SK-N-SH (cell line): ENCODE measurements around the gene HLA-DRB1. TPM values are rescaled to one million over a fixed set of nuclear protein-coding genes. Genes with fewer than 3 reads are reported as not detected.

Experiments used
- CTCF ChIA-PET: fragments of 300-600, 350-600 bp; formaldehyde crosslinking; extraction: SDS; loops from one replicate; lab custom pipeline; 2021; lab: Yijun Ruan, JAX
- POLR2A ChIA-PET: fragments of 350-600 bp; sonication (Branson Sonifier 250); formaldehyde crosslinking; extraction: SDS; loops from one replicate; lab custom pipeline; 2020; ENCODE audit warnings: antibody characterized with exemption, inconsistent platforms; lab: Yijun Ruan, JAX
- DNase-seq: peaks from one replicate; pipeline ENCODE4 v3.0.0; 2012
- H2AFZ ChIP-seq: fragments of 200-600 bp; sonication (generic); 2 replicates; pipeline ENCODE4 v1.8.1; 2016; ENCODE audit warnings: antibody characterized with exemption, mild to moderate bottlenecking, low read depth
- H3F3A ChIP-seq: fragments of 200-600 bp; sonication (generic); replicated peaks from 2 replicates; pipeline ENCODE3; 2016; ENCODE audit warnings: antibody characterized with exemption, mild to moderate bottlenecking; ENCODE audit not compliant: insufficient read depth
- H3K27ac ChIP-seq, 2 experiments: fragments of 200-500 bp in 1 of 2; fragments of 200-600 bp in 1 of 2; sonication (Bioruptor generic) in 1 of 2; sonication (generic), shearing (Covaris generic) in 1 of 2; 2 replicates each; pipeline versions ENCODE4 v1.5.1 to v1.6.1; 2014 to 2016; ENCODE audit warnings: low read depth in 2 of 2, inconsistent platforms in 1 of 2, low read length in 1 of 2, mild to moderate bottlenecking in 1 of 2, mixed read lengths in 1 of 2
- H3K27me3 ChIP-seq: fragments of 200-600 bp; sonication (generic), shearing (Covaris generic); 2 replicates; pipeline ENCODE4 v1.6.1; 2016; ENCODE audit warnings: mixed run types; ENCODE audit not compliant: insufficient read depth
- H3K36me3 ChIP-seq, 2 experiments: fragments of 200-500 bp in 1 of 2; fragments of 200-600 bp in 1 of 2; sonication (Bioruptor generic) in 1 of 2; sonication (generic) in 1 of 2; replicated peaks in 1 of 2; 2 replicates each; pipeline versions ENCODE3 to v1.5.1; 2014 to 2016; ENCODE audit warnings: low read length in 1 of 2, mild to moderate bottlenecking in 1 of 2; ENCODE audit not compliant: insufficient read depth in 2 of 2, control insufficient read depth in 1 of 2
- H3K4me1 ChIP-seq, 2 experiments: fragments of 200-500 bp in 1 of 2; fragments of 200-600 bp in 1 of 2; sonication (Bioruptor generic) in 1 of 2; sonication (generic), shearing (Covaris generic) in 1 of 2; 2 replicates each; pipeline versions ENCODE4 v1.5.1 to v1.6.1; 2014 to 2016; ENCODE audit warnings: low read depth in 1 of 2, low read length in 1 of 2, mixed run types in 1 of 2; ENCODE audit not compliant: insufficient read depth in 2 of 2, control insufficient read depth in 1 of 2
- H3K4me2 ChIP-seq: fragments of 200-600 bp; sonication (generic), shearing (Covaris generic); 2 replicates; pipeline ENCODE4 v1.6.1; 2017; ENCODE audit warnings: mixed run types
- H3K4me3 ChIP-seq, 2 experiments: fragments of 200-500 bp in 1 of 2; fragments of 200-600 bp in 1 of 2; sonication (Bioruptor generic) in 1 of 2; sonication (generic), shearing (Covaris generic) in 1 of 2; 2 replicates each; pipeline versions ENCODE4 v1.5.1 to v1.8.1; 2014 to 2016; ENCODE audit warnings: low read depth in 2 of 2, inconsistent platforms in 1 of 2, low read length in 1 of 2, mild to moderate bottlenecking in 1 of 2, mixed read lengths in 1 of 2, moderate library complexity in 1 of 2
- H3K79me2 ChIP-seq: fragments of 200-600 bp; sonication (generic); 2 replicates; pipeline ENCODE4 v1.8.1; 2017; ENCODE audit warnings: mild to moderate bottlenecking; ENCODE audit not compliant: insufficient read depth
- H3K9ac ChIP-seq: fragments of 200-600 bp; sonication (generic); 2 replicates; pipeline ENCODE4 v1.6.1; 2017; ENCODE audit warnings: mixed run types
- H3K9me2 ChIP-seq: fragments of 200-600 bp; sonication (generic); 2 replicates; pipeline ENCODE4 v1.6.1; 2017; ENCODE audit warnings: mixed run types
- H3K9me3 ChIP-seq: fragments of 200-600 bp; sonication (generic); 2 replicates; pipeline ENCODE4 v1.6.1; 2017; ENCODE audit warnings: mixed run types, mild to moderate bottlenecking, moderate library complexity
- H4K20me1 ChIP-seq: fragments of 200-600 bp; sonication (generic); 2 replicates; pipeline ENCODE4 v1.6.1; 2017; ENCODE audit warnings: mild to moderate bottlenecking, mixed run types; ENCODE audit not compliant: insufficient read depth
- EZH2phosphoT487 ChIP-seq: fragments of 200-600 bp; sonication (generic); IDR thresholded peaks from 2 replicates; pipeline ENCODE4 v1.6.1; 2017; ENCODE audit warnings: low read depth, mixed run types, mild to moderate bottlenecking, antibody characterized with exemption, moderate library complexity, borderline replicate concordance
- FOXJ3 ChIP-seq: sonication (generic); formaldehyde crosslinking; IDR thresholded peaks from 2 replicates; pipeline ENCODE4 v1.5.1; 2020; ENCODE audit warnings: mild to moderate bottlenecking, missing genetic modification reagents
- FOXM1 ChIP-seq: IDR thresholded peaks from 2 replicates; pipeline ENCODE4 v1.4.0; 2012; ENCODE audit warnings: low read depth, mild to moderate bottlenecking
- MXI1 ChIP-seq: IDR thresholded peaks from 2 replicates; pipeline ENCODE4 v1.6.1; 2012; ENCODE audit warnings: mild to moderate bottlenecking, low read depth, low read length, improper control_type of control experiment
- NFIC ChIP-seq: IDR thresholded peaks from 2 replicates; pipeline ENCODE4 v1.4.0; 2012; ENCODE audit warnings: borderline replicate concordance
- RCOR1 ChIP-seq: fragments of 150-350 bp; IDR thresholded peaks from 2 replicates; pipeline ENCODE4 v1.6.1; 2017; ENCODE audit warnings: antibody characterized with exemption, low read length
- RFX5 ChIP-seq: IDR thresholded peaks from 2 replicates; pipeline ENCODE4 v1.6.1; 2012; ENCODE audit warnings: mild to moderate bottlenecking, improper control_type of control experiment, low read length
- TCF12 ChIP-seq: IDR thresholded peaks from 2 replicates; pipeline ENCODE4 v1.4.0; 2012
- YY1 ChIP-seq: IDR thresholded peaks from 2 replicates; pipeline ENCODE4 v1.4.0; 2012; ENCODE audit warnings: low read depth, mild to moderate bottlenecking
- WGBS: methylation state at CpG from one replicate; pipeline ENCODE4 v1.1.6; 2017; ENCODE audit warnings: low lambda C conversion rate; 5-methylcytosine and 5-hydroxymethylcytosine counted together
- polyA plus RNA-seq, 3 experiments: library from polyadenylated mRNA; depleted of rRNA; stranded (reverse); fragments of >200 nt; gene quantifications; 2 replicates each; pipeline ENCODE4 v1.2.3, GENCODE V29; 2012
- TF ChIP-seq, protein P1 (sequence below): IDR thresholded peaks from 2 replicates; pipeline ENCODE4 v1.4.0; 2012; ENCODE audit warnings: low read depth, borderline replicate concordance
- TF ChIP-seq, protein P2 (sequence below): fragments of 200-600 bp; sonication (generic); IDR thresholded peaks from 2 replicates; pipeline ENCODE4 v1.6.1; 2017; ENCODE audit warnings: antibody characterized with exemption, mild to moderate bottlenecking, moderate library complexity
- TF ChIP-seq, protein P3 (sequence below): fragments of 150-350 bp; IDR thresholded peaks from 2 replicates; pipeline ENCODE4 v1.6.1; 2017; ENCODE audit warnings: antibody characterized with exemption, low read length, low read depth, borderline replicate concordance

Gene HLA-DRB1
- not detected in 2 replicates for polyA plus RNA-seq (2012; rRNA removed)
- not detected in 2 replicates for polyA plus RNA-seq (2012; cell fraction: cytosol; rRNA removed)
- not detected in 2 replicates for polyA plus RNA-seq (2012; cell fraction: nucleus; rRNA removed)

DNA sequence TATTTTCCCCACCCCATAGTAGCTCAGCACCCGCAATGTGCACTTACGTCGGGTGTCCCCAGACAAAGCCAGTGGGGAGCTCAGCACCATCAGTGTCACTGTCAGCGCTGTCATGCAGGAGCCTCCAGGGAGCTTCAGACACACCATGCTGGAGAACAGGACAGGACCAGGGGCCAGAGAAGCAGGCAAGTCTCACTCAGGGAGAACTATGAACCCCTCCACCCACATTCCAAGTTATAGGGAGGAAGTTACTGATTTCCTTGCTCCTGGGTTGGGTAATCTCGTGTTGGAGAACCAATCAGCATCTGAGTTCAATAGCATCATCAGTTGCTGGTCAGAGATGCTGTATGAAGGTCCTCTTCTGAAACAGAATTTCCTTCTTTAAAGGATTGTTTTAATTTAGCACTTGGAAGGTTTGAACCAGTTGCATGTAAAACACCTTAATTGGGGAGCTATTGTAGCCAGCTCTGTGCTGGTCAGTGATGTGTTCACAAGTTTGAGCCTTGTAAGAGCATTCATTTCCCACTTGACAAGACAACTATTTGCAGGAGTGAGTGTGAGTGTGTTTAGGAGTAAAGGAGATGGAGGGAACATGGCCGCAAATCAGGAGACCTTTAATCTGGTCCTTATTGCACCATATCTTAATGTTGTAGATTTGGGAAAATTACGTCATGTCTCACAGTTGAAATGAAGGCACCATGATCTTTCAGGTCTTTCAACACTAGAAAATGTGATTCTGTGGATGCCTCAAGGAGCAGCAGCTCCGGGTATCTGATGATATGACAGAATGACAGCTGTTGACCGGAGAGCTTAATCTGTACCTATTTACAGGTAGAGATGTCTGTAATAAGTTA is at the start of gene HLA-DRB1:
Gene HLA-DRB1, minus strand, starts transcription at position 253 of the 854 bp plus-strand sequence. Its CDS starts 106 bp downstream, at position 147.
- ChIA-PET POLR2A (no interaction called here), CTCF (no interaction called here)
- Histone ChIP-seq H4K20me1 (no peaks in the 10 kb centered on the region), H3K9ac (no peak within 1 kb of the TSS), H3K27ac (no peak within 1 kb of the TSS), H3K9me3 (no peaks in the 10 kb centered on the region), H3K27me3 (no peaks in the 10 kb centered on the region), H3K36me3 (no peaks in the 10 kb centered on the region), H3K4me1 (no peaks in the 10 kb centered on the region), H3K79me2 (no peaks in the 10 kb centered on the region), H3K4me3 (no peak within 1 kb of the TSS), H3K9me2 (no peaks in the 10 kb centered on the region), H3F3A (no peaks in the 10 kb centered on the region), H2AFZ (no peak within 1 kb of the TSS), H3K4me2 (no peak within 1 kb of the TSS)
- TF ChIP-seq RFX5 (peak; percentile 84; the same call in 1 of the 2 replicates), MXI1 (no peak), FOXJ3 (CRISPR knock-in tag) (no peak)
- no peak for DNase-seq
- 0% methylated on average over 5 of the region's 9 CpGs for WGBS

DNA sequence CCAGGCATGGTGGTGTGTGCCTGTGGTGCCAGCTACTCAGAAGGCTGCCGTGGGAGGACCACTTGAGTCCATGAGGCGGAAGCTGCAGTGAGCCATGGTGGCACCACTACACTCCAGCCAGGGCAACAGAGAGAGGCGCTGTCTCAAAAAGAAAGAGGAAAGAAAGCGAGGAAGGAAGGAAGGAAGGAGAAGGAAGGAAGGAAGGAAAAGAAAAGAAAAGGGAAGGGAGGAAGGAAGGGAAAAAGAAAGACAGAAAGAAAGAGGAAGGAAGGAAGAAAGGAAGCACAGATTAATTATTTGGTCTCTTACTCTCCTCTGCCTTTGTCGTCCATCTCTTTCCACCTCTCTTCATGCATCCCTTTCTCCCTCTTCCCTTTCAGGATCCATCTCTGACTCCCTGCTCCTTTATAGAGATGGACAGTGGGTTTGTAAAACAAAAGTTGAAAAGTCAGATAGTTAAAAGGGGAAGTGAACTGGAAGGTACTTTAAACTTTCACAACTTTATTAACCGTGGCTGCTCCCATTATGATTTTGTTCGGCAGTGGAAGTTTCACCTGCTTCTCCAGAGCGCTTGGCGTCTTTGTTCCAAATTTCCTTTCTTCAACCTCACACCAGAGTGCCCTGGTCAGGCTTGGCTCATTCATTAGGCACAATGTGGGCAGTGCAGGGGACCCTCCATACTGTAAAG is 49.0 kb upstream of the HLA-DRB1 start:
- Histone ChIP-seq H3K4me2 (no peak overlapping the region), H3K79me2 (no peaks in the 10 kb centered on the region), H3F3A (no peaks in the 10 kb centered on the region), H3K27ac (no peak overlapping the region), H3K4me3 (no peak overlapping the region), H3K9ac (no peak overlapping the region), H3K9me2 (no peaks in the 10 kb centered on the region), H3K9me3 (no peaks in the 10 kb centered on the region), H4K20me1 (no peaks in the 10 kb centered on the region), H3K36me3 (no peaks in the 10 kb centered on the region), H2AFZ (no peak overlapping the region), H3K27me3 (no peaks in the 10 kb centered on the region), H3K4me1 (no peaks in the 10 kb centered on the region)
- 2% methylated on average over 9 of the region's 9 CpGs for WGBS
- ChIA-PET POLR2A (no interaction called here), CTCF (no interaction called here)
- DNase-seq, result no peak
- TF ChIP-seq, protein P1, sequence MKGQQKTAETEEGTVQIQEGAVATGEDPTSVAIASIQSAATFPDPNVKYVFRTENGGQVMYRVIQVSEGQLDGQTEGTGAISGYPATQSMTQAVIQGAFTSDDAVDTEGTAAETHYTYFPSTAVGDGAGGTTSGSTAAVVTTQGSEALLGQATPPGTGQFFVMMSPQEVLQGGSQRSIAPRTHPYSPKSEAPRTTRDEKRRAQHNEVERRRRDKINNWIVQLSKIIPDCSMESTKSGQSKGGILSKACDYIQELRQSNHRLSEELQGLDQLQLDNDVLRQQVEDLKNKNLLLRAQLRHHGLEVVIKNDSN, result no peak
- TF ChIP-seq YY1 (no peak), FOXM1 (no peak), TCF12 (no peak), RCOR1 (no peak), EZH2phosphoT487 (no peak), NFIC (no peak)
- TF ChIP-seq, protein P2, sequence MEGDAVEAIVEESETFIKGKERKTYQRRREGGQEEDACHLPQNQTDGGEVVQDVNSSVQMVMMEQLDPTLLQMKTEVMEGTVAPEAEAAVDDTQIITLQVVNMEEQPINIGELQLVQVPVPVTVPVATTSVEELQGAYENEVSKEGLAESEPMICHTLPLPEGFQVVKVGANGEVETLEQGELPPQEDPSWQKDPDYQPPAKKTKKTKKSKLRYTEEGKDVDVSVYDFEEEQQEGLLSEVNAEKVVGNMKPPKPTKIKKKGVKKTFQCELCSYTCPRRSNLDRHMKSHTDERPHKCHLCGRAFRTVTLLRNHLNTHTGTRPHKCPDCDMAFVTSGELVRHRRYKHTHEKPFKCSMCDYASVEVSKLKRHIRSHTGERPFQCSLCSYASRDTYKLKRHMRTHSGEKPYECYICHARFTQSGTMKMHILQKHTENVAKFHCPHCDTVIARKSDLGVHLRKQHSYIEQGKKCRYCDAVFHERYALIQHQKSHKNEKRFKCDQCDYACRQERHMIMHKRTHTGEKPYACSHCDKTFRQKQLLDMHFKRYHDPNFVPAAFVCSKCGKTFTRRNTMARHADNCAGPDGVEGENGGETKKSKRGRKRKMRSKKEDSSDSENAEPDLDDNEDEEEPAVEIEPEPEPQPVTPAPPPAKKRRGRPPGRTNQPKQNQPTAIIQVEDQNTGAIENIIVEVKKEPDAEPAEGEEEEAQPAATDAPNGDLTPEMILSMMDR, result no peak
- TF ChIP-seq, protein P3, sequence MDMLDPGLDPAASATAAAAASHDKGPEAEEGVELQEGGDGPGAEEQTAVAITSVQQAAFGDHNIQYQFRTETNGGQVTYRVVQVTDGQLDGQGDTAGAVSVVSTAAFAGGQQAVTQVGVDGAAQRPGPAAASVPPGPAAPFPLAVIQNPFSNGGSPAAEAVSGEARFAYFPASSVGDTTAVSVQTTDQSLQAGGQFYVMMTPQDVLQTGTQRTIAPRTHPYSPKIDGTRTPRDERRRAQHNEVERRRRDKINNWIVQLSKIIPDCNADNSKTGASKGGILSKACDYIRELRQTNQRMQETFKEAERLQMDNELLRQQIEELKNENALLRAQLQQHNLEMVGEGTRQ, result no peak
